ENCODE results near the gene HTT-AS.
"Not testable (repeated sequence)": the region's sequence is repeated elsewhere in the genome, so short reads cannot be mapped to it uniquely, and the experiment has no call there.

HTT-AS gene

GRCh38 chr4:3051141-3051897, 23.0 kb downstream of the HTT-AS start:
- H3K36me3 ChIP-seq (ENCODE audit: insufficient read depth, low read length); H3K9ac ChIP-seq (ENCODE audit: low read depth, low read length); H3K4me1 ChIP-seq (ENCODE audit: insufficient read depth, low read length): not testable (repeated sequence)
- peaks cover 10% of the 10 kb centered on the region for H3K9me3 ChIP-seq (ENCODE audit: control insufficient read depth, insufficient read depth, low read length)

GRCh38 chr4:3047464-3048286, 26.7 kb downstream of the HTT-AS start:
- Histone ChIP-seq H3K36me3 (ENCODE audit: insufficient read depth, low read length) (no peaks in the 10 kb centered on the region), H3K9ac (ENCODE audit: low read depth, low read length) (no peak overlapping the region), H3K9me3 (ENCODE audit: control insufficient read depth, insufficient read depth, low read length) (no peaks in the 10 kb centered on the region), H3K4me1 (ENCODE audit: insufficient read depth, low read length) (no peaks in the 10 kb centered on the region)

- H3K4me1 ChIP-seq (ENCODE audit: insufficient read depth, low read length) = peaks cover 4% of the 10 kb centered on the region; the same call in 1 of the 2 replicates
- no peaks in the 10 kb centered on the region for H3K36me3 ChIP-seq (ENCODE audit: insufficient read depth, low read length)
- H3K9ac ChIP-seq (ENCODE audit: low read depth, low read length) = no peak overlapping the region
- H3K9me3 ChIP-seq (ENCODE audit: control insufficient read depth, insufficient read depth, low read length) = no peaks in the 10 kb centered on the region
Measured at GRCh38 chr4:3046623-3047022, 27.7 kb downstream of the HTT-AS start.

GRCh38 chr4:3046162-3046561, 28.2 kb downstream of the HTT-AS start:
- Histone ChIP-seq H3K4me1 (ENCODE audit: insufficient read depth, low read length) (peaks cover 4% of the 10 kb centered on the region; the same call in 1 of the 2 replicates), H3K36me3 (ENCODE audit: insufficient read depth, low read length) (no peaks in the 10 kb centered on the region), H3K9me3 (ENCODE audit: control insufficient read depth, insufficient read depth, low read length) (no peaks in the 10 kb centered on the region), H3K9ac (ENCODE audit: low read depth, low read length) (no peak overlapping the region)

- peaks cover 4% of the 10 kb centered on the region; the same call in 1 of the 2 replicates for H3K4me1 ChIP-seq (ENCODE audit: insufficient read depth, low read length)
- no peak overlapping the region for H3K9ac ChIP-seq (ENCODE audit: low read depth, low read length)
- H3K9me3 ChIP-seq (ENCODE audit: control insufficient read depth, insufficient read depth, low read length) = no peaks in the 10 kb centered on the region
- no peaks in the 10 kb centered on the region for H3K36me3 ChIP-seq (ENCODE audit: insufficient read depth, low read length)
Measured at GRCh38 chr4:3044870-3045819, 29.2 kb downstream of the HTT-AS start.

- H3K9me3 ChIP-seq (ENCODE audit: control insufficient read depth, insufficient read depth, low read length) = no peaks in the 10 kb centered on the region
- H3K4me1 ChIP-seq (ENCODE audit: insufficient read depth, low read length) = peaks cover 4% of the 10 kb centered on the region; the same call in 1 of the 2 replicates
- H3K9ac ChIP-seq (ENCODE audit: low read depth, low read length) = no peak overlapping the region
- no peaks in the 10 kb centered on the region for H3K36me3 ChIP-seq (ENCODE audit: insufficient read depth, low read length)
Measured at GRCh38 chr4:3043282-3044020, 30.9 kb downstream of the HTT-AS start.

- Histone ChIP-seq H3K36me3 (ENCODE audit: insufficient read depth, low read length) (no peaks in the 10 kb centered on the region), H3K4me1 (ENCODE audit: insufficient read depth, low read length) (peaks cover 4% of the 10 kb centered on the region; the same call in 1 of the 2 replicates), H3K9me3 (ENCODE audit: control insufficient read depth, insufficient read depth, low read length) (no peaks in the 10 kb centered on the region), H3K9ac (ENCODE audit: low read depth, low read length) (peak overlapping the region; percentile 37; the same call in 1 of the 2 replicates)
Measured at GRCh38 chr4:3042226-3042625, 32.1 kb downstream of the HTT-AS start.

- Histone ChIP-seq H3K9ac (ENCODE audit: low read depth, low read length) (peak overlapping the region; percentile 37; the same call in 1 of the 2 replicates), H3K9me3 (ENCODE audit: control insufficient read depth, insufficient read depth, low read length) (no peaks in the 10 kb centered on the region), H3K4me1 (ENCODE audit: insufficient read depth, low read length) (peaks cover 4% of the 10 kb centered on the region; the same call in 1 of the 2 replicates), H3K36me3 (ENCODE audit: insufficient read depth, low read length) (no peaks in the 10 kb centered on the region)
Measured at GRCh38 chr4:3041192-3042142, 32.9 kb downstream of the HTT-AS start.

- H3K36me3 ChIP-seq (ENCODE audit: insufficient read depth, low read length) = no peaks in the 10 kb centered on the region
- no peaks in the 10 kb centered on the region for H3K9me3 ChIP-seq (ENCODE audit: control insufficient read depth, insufficient read depth, low read length)
- peak overlapping the region; percentile 37; the same call in 1 of the 2 replicates for H3K9ac ChIP-seq (ENCODE audit: low read depth, low read length)
- peaks cover 4% of the 10 kb centered on the region; the same call in 1 of the 2 replicates for H3K4me1 ChIP-seq (ENCODE audit: insufficient read depth, low read length)
Measured at GRCh38 chr4:3040452-3041191, 33.7 kb downstream of the HTT-AS start.

GRCh38 chr4:3039706-3040366, 34.5 kb downstream of the HTT-AS start:
- Histone ChIP-seq H3K36me3 (ENCODE audit: insufficient read depth, low read length) (no peaks in the 10 kb centered on the region), H3K9ac (ENCODE audit: low read depth, low read length) (no peak overlapping the region), H3K4me1 (ENCODE audit: insufficient read depth, low read length) (peaks cover 4% of the 10 kb centered on the region; the same call in 1 of the 2 replicates), H3K9me3 (ENCODE audit: control insufficient read depth, insufficient read depth, low read length) (no peaks in the 10 kb centered on the region)

- Histone ChIP-seq H3K9me3 (ENCODE audit: control insufficient read depth, insufficient read depth, low read length) (no peaks in the 10 kb centered on the region), H3K36me3 (ENCODE audit: insufficient read depth, low read length) (no peaks in the 10 kb centered on the region), H3K4me1 (ENCODE audit: insufficient read depth, low read length) (peaks cover 4% of the 10 kb centered on the region; the same call in 1 of the 2 replicates), H3K9ac (ENCODE audit: low read depth, low read length) (no peak overlapping the region)
Measured at GRCh38 chr4:3037957-3038461, 36.3 kb downstream of the HTT-AS start.

Data from ES-I3 (cell line).